ENCODE results near the gene NPFFR1.

- TF ChIP-seq CTCF (IDR thresholded peaks at IDR 0.05) (no peak), SIN3A (IDR thresholded peaks at IDR 0.05; ENCODE audit: borderline replicate concordance, insufficient read depth, low read depth, low read length) (no peak), REST (IDR thresholded peaks at IDR 0.05; ENCODE audit: insufficient read depth in 1 of 2, low read depth in 2 of 2, low read length in 1 of 2) (no peak)
Observed at GRCh38 chr10:70331160-70331485, 47.3 kb upstream of the NPFFR1 start.

Measured in Panc1 (cell line).